ENCODE measurements around the gene PRR29. TPM values are rescaled to one million over a fixed set of nuclear protein-coding genes. Genes with fewer than 3 reads are reported as not detected.

The PRR29 gene
- total RNA-seq, 1 donor from 2014 or later = not detected

- H3K4me3 Mint-ChIP-seq = no peak overlapping the region
- no peaks in the 10 kb centered on the region for H3K36me3 Mint-ChIP-seq (ENCODE audit: low read depth)
- no peak overlapping the region for H3K27ac Mint-ChIP-seq
- POLR2A ChIA-PET = interaction anchor here (0.6 to 1.7 kb wide), 6 partner anchors 10 to 66 kb away, joined by 3 to 11 read pairs (median 5); partner anchors contain the start of genes CD79B and ICAM2
- no peak for TF ChIP-seq CTCF (IDR thresholded peaks at IDR 0.05)
- DNase-seq (no peak), ATAC-seq (ENCODE audit: low read depth) (no peak)
- H3K9me3 Mint-ChIP-seq = peaks cover 10% of the 10 kb centered on the region
- intact Hi-C loops (cut with micrococcal nuclease) = no loop called here
- peaks cover 23% of the 10 kb centered on the region for H3K4me1 Mint-ChIP-seq
- H3K27me3 Mint-ChIP-seq = no peaks in the 10 kb centered on the region
- CTCF ChIA-PET = interaction anchor here (0.6 to 2.4 kb wide), 7 partner anchors 32 to 82 kb away, joined by 3 to 8 read pairs (median 6); partner anchors contain the start of genes CSHL1 and GH1
Observed at GRCh38 chr17:63985387-63986140, 12.6 kb upstream of the PRR29 start.

- ATAC-seq (ENCODE audit: low read depth) = no peak
- TF ChIP-seq CTCF (IDR thresholded peaks at IDR 0.05) = no peak
- no peaks in the 10 kb centered on the region for H3K36me3 Mint-ChIP-seq (ENCODE audit: low read depth)
- H3K27me3 Mint-ChIP-seq = no peaks in the 10 kb centered on the region
- ChIA-PET CTCF (interaction anchor here (1.2 to 2.4 kb wide), 3 partner anchors 36 to 81 kb away, joined by 3 to 8 read pairs (median 8); partner anchors contain the start of gene GH1), POLR2A (interaction anchor here (0.6 to 1.7 kb wide), 3 partner anchors 11 to 67 kb away, joined by 3 to 7 read pairs (median 3); no protein-coding TSS in a partner anchor)
- peaks cover 27% of the 10 kb centered on the region for H3K4me1 Mint-ChIP-seq
- DNase-seq = no peak
- H3K9me3 Mint-ChIP-seq = peaks cover 8% of the 10 kb centered on the region
- H3K4me3 Mint-ChIP-seq = no peak overlapping the region
- no peak overlapping the region for H3K27ac Mint-ChIP-seq
- intact Hi-C loops (cut with micrococcal nuclease) = no loop called here
Observed at GRCh38 chr17:63986821-63987220, 11.3 kb upstream of the PRR29 start.

- ATAC-seq (ENCODE audit: low read depth) (no peak), DNase-seq (no peak)
- no peak overlapping the region for H3K27ac Mint-ChIP-seq
- no peak overlapping the region for H3K4me3 Mint-ChIP-seq
- POLR2A ChIA-PET = no interaction called here
- no peak for TF ChIP-seq CTCF (IDR thresholded peaks at IDR 0.05)
- intact Hi-C loops (cut with micrococcal nuclease) = no loop called here
- peaks cover 4% of the 10 kb centered on the region for H3K9me3 Mint-ChIP-seq
- no peaks in the 10 kb centered on the region for H3K27me3 Mint-ChIP-seq
- CTCF ChIA-PET = interaction anchor here (1.2 to 2.2 kb wide), 2 partner anchors 68 to 82 kb away, joined by 3 to 8 read pairs; partner anchors contain the start of gene GH1
- no peaks in the 10 kb centered on the region for H3K36me3 Mint-ChIP-seq (ENCODE audit: low read depth)
- H3K4me1 Mint-ChIP-seq = peaks cover 27% of the 10 kb centered on the region
Observed at GRCh38 chr17:63987221-63988126, 10.7 kb upstream of the PRR29 start.

GRCh38 chr17:63988127-63988478, 10.0 kb upstream of the PRR29 start:
- H3K4me3 Mint-ChIP-seq = no peak overlapping the region
- no peak for TF ChIP-seq CTCF (IDR thresholded peaks at IDR 0.05)
- peaks cover 32% of the 10 kb centered on the region for H3K4me1 Mint-ChIP-seq
- ChIA-PET CTCF (interaction anchor here (2.2 kb wide), 1 partner anchor 69 kb away, joined by 8 read pairs; the partner anchor contains the start of gene GH1), POLR2A (no interaction called here)
- no peaks in the 10 kb centered on the region for H3K9me3 Mint-ChIP-seq
- intact Hi-C loops (cut with micrococcal nuclease) = no loop called here
- H3K36me3 Mint-ChIP-seq (ENCODE audit: low read depth) = no peaks in the 10 kb centered on the region
- ATAC-seq (ENCODE audit: low read depth) (no peak), DNase-seq (no peak)
- H3K27ac Mint-ChIP-seq = no peak overlapping the region
- no peaks in the 10 kb centered on the region for H3K27me3 Mint-ChIP-seq

All from activated B cell treated with CpG ODN at 0.5 μM for 24 hours (primary cell).